CMK (cell line): ENCODE measurements around the gene CTNNAL1.
"Not testable (repeated sequence)": the region's sequence is repeated elsewhere in the genome, so short reads cannot be mapped to it uniquely, and the experiment has no call there.

Source experiments
- DNase-seq: peaks from one replicate; pipeline ENCODE4 v3.0.0-alpha.2; 2010; ENCODE audit warnings: low read depth

The CTNNAL1 gene

GRCh38 chr9:109012876-109013678 is at the start of gene CTNNAL1:
CTNNAL1 (minus strand) TSS chr9:109013499; CDS start chr9:109013442, 57 bp downstream.
- peak; percentile 68 for DNase-seq

GRCh38 chr9:109062543-109062942 is 49.2 kb upstream of the CTNNAL1 start:
- DNase-seq, result no peak

GRCh38 chr9:109060191-109060590 is 46.9 kb upstream of the CTNNAL1 start:
- no peak for DNase-seq

GRCh38 chr9:109053121-109053520 is 39.8 kb upstream of the CTNNAL1 start:
- DNase-seq, result not testable (repeated sequence)

- no peak for DNase-seq
Measured at GRCh38 chr9:109052416-109052815, 39.1 kb upstream of the CTNNAL1 start.

GRCh38 chr9:109051733-109052132 is 38.4 kb upstream of the CTNNAL1 start:
- no peak for DNase-seq

GRCh38 chr9:109050444-109050843 is 37.1 kb upstream of the CTNNAL1 start:
- DNase-seq, result no peak

- no peak for DNase-seq
Measured at GRCh38 chr9:109048822-109049221, 35.5 kb upstream of the CTNNAL1 start.

GRCh38 chr9:109047259-109047658 is 34.0 kb upstream of the CTNNAL1 start:
- no peak for DNase-seq

- DNase-seq, result no peak
Measured at GRCh38 chr9:109046346-109046745, 33.0 kb upstream of the CTNNAL1 start.

GRCh38 chr9:109043578-109043977 is 30.3 kb upstream of the CTNNAL1 start:
- no peak for DNase-seq

- no peak for DNase-seq
Measured at GRCh38 chr9:109040571-109040970, 27.3 kb upstream of the CTNNAL1 start.

- no peak for DNase-seq
Measured at GRCh38 chr9:109039539-109039938, 26.2 kb upstream of the CTNNAL1 start.

- DNase-seq, result no peak
Measured at GRCh38 chr9:109037946-109038715, 24.8 kb upstream of the CTNNAL1 start.

GRCh38 chr9:109036744-109037680 is 23.7 kb upstream of the CTNNAL1 start:
- no peak for DNase-seq

GRCh38 chr9:109035684-109036423 is 22.6 kb upstream of the CTNNAL1 start:
- no peak for DNase-seq

GRCh38 chr9:109033941-109034700 is 20.8 kb upstream of the CTNNAL1 start:
- no peak for DNase-seq

- no peak for DNase-seq
Measured at GRCh38 chr9:109031241-109031640, 17.9 kb upstream of the CTNNAL1 start.

- DNase-seq, result no peak
Measured at GRCh38 chr9:109030426-109030825, 17.1 kb upstream of the CTNNAL1 start.

- no peak for DNase-seq
Measured at GRCh38 chr9:109028457-109028856, 15.2 kb upstream of the CTNNAL1 start.

GRCh38 chr9:109027176-109027575 is 13.9 kb upstream of the CTNNAL1 start:
- DNase-seq, result no peak
